Measurements from ENCODE around the gene CDH9. TPM values are rescaled to one million over a fixed set of nuclear protein-coding genes. Genes with fewer than 3 reads are reported as not detected.

CDH9 gene
- total RNA-seq, 1 donor from 2014 or later = not detected

- H3K27me3 Mint-ChIP-seq (ENCODE audit: insufficient read depth) = no peaks in the 10 kb centered on the region
- no peak overlapping the region for H3K27ac Mint-ChIP-seq
- no peaks in the 10 kb centered on the region for H3K36me3 Mint-ChIP-seq (ENCODE audit: low read depth)
- H3K4me1 Mint-ChIP-seq (ENCODE audit: low read depth) = no peaks in the 10 kb centered on the region
- intact Hi-C loops (cut with micrococcal nuclease) = no loop called here
- H3K9me3 Mint-ChIP-seq = peaks cover 4% of the 10 kb centered on the region
- no peak overlapping the region for H3K4me3 Mint-ChIP-seq
- DNase-seq (ENCODE audit: low spot score) = no peak
Measured at GRCh38 chr5:27015758-27016157, 22.6 kb downstream of the CDH9 start.

- intact Hi-C loops (cut with micrococcal nuclease) = no loop called here
- Mint-ChIP-seq H3K36me3 (ENCODE audit: low read depth) (no peaks in the 10 kb centered on the region), H3K4me1 (ENCODE audit: low read depth) (no peaks in the 10 kb centered on the region), H3K27me3 (ENCODE audit: insufficient read depth) (no peaks in the 10 kb centered on the region), H3K4me3 (no peak overlapping the region), H3K9me3 (peaks cover 12% of the 10 kb centered on the region), H3K27ac (no peak overlapping the region)
- no peak for DNase-seq (ENCODE audit: low spot score)
Measured at GRCh38 chr5:27011274-27011673, 27.1 kb downstream of the CDH9 start.

- intact Hi-C loops (cut with micrococcal nuclease) = no loop called here
- no peaks in the 10 kb centered on the region for H3K27me3 Mint-ChIP-seq (ENCODE audit: insufficient read depth)
- H3K27ac Mint-ChIP-seq = no peak overlapping the region
Measured at GRCh38 chr5:27010646-27011045, 27.7 kb downstream of the CDH9 start.

GRCh38 chr5:27009540-27009915, 28.9 kb downstream of the CDH9 start:
- H3K36me3 Mint-ChIP-seq (ENCODE audit: low read depth) = no peaks in the 10 kb centered on the region
- no peaks in the 10 kb centered on the region for H3K27me3 Mint-ChIP-seq (ENCODE audit: insufficient read depth)
- no peaks in the 10 kb centered on the region for H3K4me1 Mint-ChIP-seq (ENCODE audit: low read depth)
- no peak overlapping the region for H3K4me3 Mint-ChIP-seq
- peaks cover 14% of the 10 kb centered on the region for H3K9me3 Mint-ChIP-seq
- intact Hi-C loops (cut with micrococcal nuclease) = no loop called here
- no peak overlapping the region for H3K27ac Mint-ChIP-seq
- no peak for DNase-seq (ENCODE audit: low spot score)

More at GRCh38 chr5:27010646-27011045, 27.7 kb downstream of the CDH9 start:
- DNase-seq (ENCODE audit: low spot score) = no peak
- no peaks in the 10 kb centered on the region for H3K36me3 Mint-ChIP-seq (ENCODE audit: low read depth)
- H3K9me3 Mint-ChIP-seq = peaks cover 12% of the 10 kb centered on the region
- no peaks in the 10 kb centered on the region for H3K4me1 Mint-ChIP-seq (ENCODE audit: low read depth)
- no peak overlapping the region for H3K4me3 Mint-ChIP-seq

- H3K36me3 Mint-ChIP-seq (ENCODE audit: low read depth) = no peaks in the 10 kb centered on the region
- no peak overlapping the region for H3K4me3 Mint-ChIP-seq
- H3K27me3 Mint-ChIP-seq (ENCODE audit: insufficient read depth) = no peaks in the 10 kb centered on the region
Measured at GRCh38 chr5:27008604-27009539, 29.5 kb downstream of the CDH9 start.

GRCh38 chr5:27007121-27007520, 31.3 kb downstream of the CDH9 start:
- Mint-ChIP-seq H3K36me3 (ENCODE audit: low read depth) (no peaks in the 10 kb centered on the region), H3K4me3 (no peak overlapping the region), H3K27me3 (ENCODE audit: insufficient read depth) (no peaks in the 10 kb centered on the region), H3K9me3 (peaks cover 17% of the 10 kb centered on the region), H3K4me1 (ENCODE audit: low read depth) (no peaks in the 10 kb centered on the region), H3K27ac (no peak overlapping the region)
- DNase-seq (ENCODE audit: low spot score) = no peak
- intact Hi-C loops (cut with micrococcal nuclease) = no loop called here

More at GRCh38 chr5:27008604-27009539, 29.5 kb downstream of the CDH9 start:
- intact Hi-C loops (cut with micrococcal nuclease) = no loop called here
- DNase-seq (ENCODE audit: low spot score) = no peak
- H3K9me3 Mint-ChIP-seq = peaks cover 17% of the 10 kb centered on the region
- no peaks in the 10 kb centered on the region for H3K4me1 Mint-ChIP-seq (ENCODE audit: low read depth)
- H3K27ac Mint-ChIP-seq = no peak overlapping the region

- Mint-ChIP-seq H3K9me3 (peaks cover 17% of the 10 kb centered on the region), H3K27me3 (ENCODE audit: insufficient read depth) (no peaks in the 10 kb centered on the region), H3K27ac (no peak overlapping the region), H3K36me3 (ENCODE audit: low read depth) (no peaks in the 10 kb centered on the region), H3K4me3 (no peak overlapping the region), H3K4me1 (ENCODE audit: low read depth) (no peaks in the 10 kb centered on the region)
- intact Hi-C loops (cut with micrococcal nuclease) = no loop called here
- DNase-seq (ENCODE audit: low spot score) = no peak
Measured at GRCh38 chr5:26986985-26987384, 51.4 kb downstream of the CDH9 start.

- H3K4me3 Mint-ChIP-seq = no peak overlapping the region
- no peak overlapping the region for H3K27ac Mint-ChIP-seq
- H3K9me3 Mint-ChIP-seq = peaks cover 4% of the 10 kb centered on the region
- H3K4me1 Mint-ChIP-seq (ENCODE audit: low read depth) = no peaks in the 10 kb centered on the region
- no peaks in the 10 kb centered on the region for H3K27me3 Mint-ChIP-seq (ENCODE audit: insufficient read depth)
- H3K36me3 Mint-ChIP-seq (ENCODE audit: low read depth) = no peaks in the 10 kb centered on the region
- intact Hi-C loops (cut with micrococcal nuclease) = no loop called here
- DNase-seq (ENCODE audit: low spot score) = no peak
Measured at GRCh38 chr5:26981750-26982149, 56.6 kb downstream of the CDH9 start.

- H3K27me3 Mint-ChIP-seq (ENCODE audit: insufficient read depth) = no peaks in the 10 kb centered on the region
- intact Hi-C loops (cut with micrococcal nuclease) = no loop called here
- no peak overlapping the region for H3K27ac Mint-ChIP-seq
- no peak overlapping the region for H3K4me3 Mint-ChIP-seq
- H3K4me1 Mint-ChIP-seq (ENCODE audit: low read depth) = no peaks in the 10 kb centered on the region
- peaks cover 10% of the 10 kb centered on the region for H3K9me3 Mint-ChIP-seq
- no peak for DNase-seq (ENCODE audit: low spot score)
- no peaks in the 10 kb centered on the region for H3K36me3 Mint-ChIP-seq (ENCODE audit: low read depth)
Measured at GRCh38 chr5:26959290-26959689, 79.1 kb downstream of the CDH9 start.

GRCh38 chr5:26955161-26955560, 83.2 kb downstream of the CDH9 start:
- Mint-ChIP-seq H3K4me3 (no peak overlapping the region), H3K9me3 (peaks cover 20% of the 10 kb centered on the region)

GRCh38 chr5:26948921-26949320, 89.5 kb downstream of the CDH9 start:
- Mint-ChIP-seq H3K4me3 (no peak overlapping the region), H3K4me1 (ENCODE audit: low read depth) (no peaks in the 10 kb centered on the region), H3K27me3 (ENCODE audit: insufficient read depth) (no peaks in the 10 kb centered on the region), H3K36me3 (ENCODE audit: low read depth) (no peaks in the 10 kb centered on the region), H3K27ac (no peak overlapping the region), H3K9me3 (peaks cover 19% of the 10 kb centered on the region)
- DNase-seq (ENCODE audit: low spot score) = no peak
- intact Hi-C loops (cut with micrococcal nuclease) = no loop called here

More at GRCh38 chr5:26955161-26955560, 83.2 kb downstream of the CDH9 start:
- H3K27me3 Mint-ChIP-seq (ENCODE audit: insufficient read depth) = no peaks in the 10 kb centered on the region
- DNase-seq (ENCODE audit: low spot score) = no peak
- intact Hi-C loops (cut with micrococcal nuclease) = no loop called here
- H3K4me1 Mint-ChIP-seq (ENCODE audit: low read depth) = no peaks in the 10 kb centered on the region
- H3K27ac Mint-ChIP-seq = no peak overlapping the region
- no peaks in the 10 kb centered on the region for H3K36me3 Mint-ChIP-seq (ENCODE audit: low read depth)

- Mint-ChIP-seq H3K36me3 (ENCODE audit: low read depth) (no peaks in the 10 kb centered on the region), H3K9me3 (peaks cover 9% of the 10 kb centered on the region), H3K27me3 (ENCODE audit: insufficient read depth) (no peaks in the 10 kb centered on the region), H3K4me1 (ENCODE audit: low read depth) (no peaks in the 10 kb centered on the region), H3K27ac (no peak overlapping the region), H3K4me3 (no peak overlapping the region)
- intact Hi-C loops (cut with micrococcal nuclease) = no loop called here
- no peak for DNase-seq (ENCODE audit: low spot score)
Measured at GRCh38 chr5:26945901-26946300, 92.5 kb downstream of the CDH9 start.

GRCh38 chr5:26942481-26942880, 95.9 kb downstream of the CDH9 start:
- no peaks in the 10 kb centered on the region for H3K36me3 Mint-ChIP-seq (ENCODE audit: low read depth)
- H3K27me3 Mint-ChIP-seq (ENCODE audit: insufficient read depth) = no peaks in the 10 kb centered on the region
- intact Hi-C loops (cut with micrococcal nuclease) = no loop called here
- H3K4me3 Mint-ChIP-seq = no peak overlapping the region
- no peak for DNase-seq (ENCODE audit: low spot score)
- peaks cover 1% of the 10 kb centered on the region for H3K9me3 Mint-ChIP-seq
- H3K4me1 Mint-ChIP-seq (ENCODE audit: low read depth) = no peaks in the 10 kb centered on the region
- H3K27ac Mint-ChIP-seq = no peak overlapping the region
